GM13976 (cell line): ENCODE data around the gene NFKBIB.

ENCODE experiments used
- DNase-seq: peaks from one replicate; pipeline ENCODE4 v3.0.0; 2012; ENCODE audit warnings: low spot score
- in situ Hi-C: fragments of 300-500 bp; cut with MboI; formaldehyde crosslinking; loops from one replicate; pipeline ENCODE4 v1.12.0; 2022; ENCODE audit warnings: low sequenced_read_pairs, mixed read lengths, inconsistent platforms; ENCODE audit not compliant: unreplicated experiment
- TF ChIP-seq, protein P1 (sequence below): IDR thresholded peaks from 2 replicates; pipeline ENCODE4 v1.5.1; 2012; ENCODE audit warnings: borderline replicate concordance, mild to moderate bottlenecking; ENCODE audit not compliant: insufficient read depth; ENCODE audit errors: extremely low read depth, missing control alignments, control extremely low read depth

Gene NFKBIB, protein sequence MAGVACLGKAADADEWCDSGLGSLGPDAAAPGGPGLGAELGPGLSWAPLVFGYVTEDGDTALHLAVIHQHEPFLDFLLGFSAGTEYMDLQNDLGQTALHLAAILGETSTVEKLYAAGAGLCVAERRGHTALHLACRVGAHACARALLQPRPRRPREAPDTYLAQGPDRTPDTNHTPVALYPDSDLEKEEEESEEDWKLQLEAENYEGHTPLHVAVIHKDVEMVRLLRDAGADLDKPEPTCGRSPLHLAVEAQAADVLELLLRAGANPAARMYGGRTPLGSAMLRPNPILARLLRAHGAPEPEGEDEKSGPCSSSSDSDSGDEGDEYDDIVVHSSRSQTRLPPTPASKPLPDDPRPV

DNA sequence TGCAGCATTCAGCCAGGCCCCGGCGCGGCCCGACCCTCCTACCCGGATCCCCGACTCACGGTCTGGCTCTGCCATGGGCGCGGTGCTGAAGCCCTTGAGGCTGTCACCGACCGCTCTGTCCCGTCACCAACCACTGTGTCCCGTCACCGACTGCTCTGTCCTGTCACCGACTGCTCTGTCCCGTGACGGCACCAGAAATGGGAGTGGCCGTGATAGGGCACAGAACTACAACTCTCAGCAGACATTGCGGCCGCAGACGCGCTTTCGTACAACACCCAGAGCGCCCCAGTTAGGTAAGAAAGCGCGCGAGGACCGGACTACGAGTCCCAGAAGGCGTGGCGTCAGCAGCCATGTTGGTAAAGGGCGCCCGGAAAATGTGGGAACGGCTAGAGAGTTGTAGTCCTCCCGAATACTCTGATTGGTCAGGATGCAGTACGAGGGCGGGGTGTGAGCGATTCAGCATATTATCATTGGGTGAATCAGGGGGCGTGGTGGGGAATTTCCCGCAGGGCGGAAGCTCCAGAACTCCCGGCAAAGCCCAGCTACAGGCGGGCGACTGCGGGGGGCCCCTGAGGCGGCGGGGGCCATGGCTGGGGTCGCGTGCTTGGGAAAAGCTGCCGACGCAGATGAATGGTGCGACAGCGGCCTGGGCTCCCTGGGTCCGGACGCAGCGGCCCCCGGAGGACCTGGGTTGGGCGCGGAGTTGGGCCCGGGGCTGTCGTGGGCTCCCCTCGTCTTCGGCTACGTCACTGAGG is at the start of gene NFKBIB, which contains the start of gene SIRT2:
Gene NFKBIB (plus strand): TSS at position 523 of the 755 bp plus-strand sequence. CDS start 64 bp downstream, at position 587.
Gene SIRT2 (minus strand): TSS at position 172 of the 755 bp plus-strand sequence. CDS start 97 bp downstream, at position 75.
- TF ChIP-seq, protein P1, sequence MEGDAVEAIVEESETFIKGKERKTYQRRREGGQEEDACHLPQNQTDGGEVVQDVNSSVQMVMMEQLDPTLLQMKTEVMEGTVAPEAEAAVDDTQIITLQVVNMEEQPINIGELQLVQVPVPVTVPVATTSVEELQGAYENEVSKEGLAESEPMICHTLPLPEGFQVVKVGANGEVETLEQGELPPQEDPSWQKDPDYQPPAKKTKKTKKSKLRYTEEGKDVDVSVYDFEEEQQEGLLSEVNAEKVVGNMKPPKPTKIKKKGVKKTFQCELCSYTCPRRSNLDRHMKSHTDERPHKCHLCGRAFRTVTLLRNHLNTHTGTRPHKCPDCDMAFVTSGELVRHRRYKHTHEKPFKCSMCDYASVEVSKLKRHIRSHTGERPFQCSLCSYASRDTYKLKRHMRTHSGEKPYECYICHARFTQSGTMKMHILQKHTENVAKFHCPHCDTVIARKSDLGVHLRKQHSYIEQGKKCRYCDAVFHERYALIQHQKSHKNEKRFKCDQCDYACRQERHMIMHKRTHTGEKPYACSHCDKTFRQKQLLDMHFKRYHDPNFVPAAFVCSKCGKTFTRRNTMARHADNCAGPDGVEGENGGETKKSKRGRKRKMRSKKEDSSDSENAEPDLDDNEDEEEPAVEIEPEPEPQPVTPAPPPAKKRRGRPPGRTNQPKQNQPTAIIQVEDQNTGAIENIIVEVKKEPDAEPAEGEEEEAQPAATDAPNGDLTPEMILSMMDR: no peak
- in situ Hi-C loops: no loop called here

DNA sequence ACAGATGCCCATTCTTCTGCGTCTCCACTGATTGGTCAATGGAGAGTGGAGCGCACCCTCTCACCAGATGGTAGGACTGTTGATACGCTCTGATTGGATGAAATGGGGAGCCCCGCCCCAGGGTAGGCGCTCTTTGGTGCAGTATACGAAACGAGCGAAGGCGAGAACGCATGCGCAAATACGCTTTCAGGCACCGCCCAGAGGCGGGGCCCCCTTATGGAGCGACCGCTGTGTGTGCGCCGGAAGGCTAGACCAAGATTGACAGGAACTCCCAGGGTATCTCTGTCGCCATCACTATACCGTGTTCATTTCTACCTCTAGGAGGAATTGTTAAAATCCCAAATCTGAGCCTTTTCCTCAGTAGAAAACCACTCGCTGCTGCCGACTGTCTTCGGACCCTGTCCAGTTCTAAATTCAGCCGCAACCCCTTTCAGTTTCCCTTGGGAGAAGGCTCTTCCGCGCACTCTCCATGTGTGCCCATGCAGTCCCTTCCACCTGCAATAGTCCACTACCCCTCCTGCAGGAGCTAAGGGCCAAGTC is 49.3 kb upstream of the NFKBIB start:
- DNase-seq: peak; percentile 93
- in situ Hi-C loops: no loop called here
- TF ChIP-seq, protein P1: no peak

More for the DNA sequence above, at the start of gene NFKBIB, which contains the start of gene SIRT2:
- peak; percentile 99 for DNase-seq

DNA sequence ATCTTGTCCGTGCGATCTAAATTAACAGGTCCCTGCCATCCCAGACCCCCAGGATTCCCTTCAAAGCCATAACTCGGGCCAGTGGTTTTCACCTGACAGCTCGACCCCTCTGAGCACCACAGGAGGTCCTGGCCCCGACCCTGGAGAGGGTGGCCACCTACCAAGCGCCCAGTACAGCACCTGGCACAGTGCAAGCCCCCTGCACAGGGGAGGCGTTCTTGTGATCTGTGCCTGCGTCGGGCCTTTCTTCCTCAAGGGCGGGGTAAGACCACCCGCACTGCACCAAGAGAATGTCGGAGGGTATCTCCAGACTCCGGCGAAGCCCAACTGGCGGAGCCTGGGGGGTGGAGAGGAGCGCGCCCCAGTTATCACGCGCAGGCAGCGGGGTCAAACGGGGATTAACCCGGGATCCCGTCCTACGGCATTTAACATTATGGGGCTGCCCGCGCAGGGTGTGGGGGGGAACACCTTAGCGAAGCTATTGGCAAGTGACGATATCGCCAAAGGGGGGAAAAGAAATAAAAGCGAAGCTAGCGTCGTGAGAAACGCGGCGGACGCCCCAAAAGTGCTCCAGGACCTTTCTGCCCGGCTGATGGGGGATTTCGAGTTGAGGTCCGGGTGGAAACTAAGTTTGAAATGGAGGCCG is 48.7 kb upstream of the NFKBIB start:
- TF ChIP-seq, protein P1: no peak
- in situ Hi-C loops: no loop called here
- DNase-seq: no peak

DNA sequence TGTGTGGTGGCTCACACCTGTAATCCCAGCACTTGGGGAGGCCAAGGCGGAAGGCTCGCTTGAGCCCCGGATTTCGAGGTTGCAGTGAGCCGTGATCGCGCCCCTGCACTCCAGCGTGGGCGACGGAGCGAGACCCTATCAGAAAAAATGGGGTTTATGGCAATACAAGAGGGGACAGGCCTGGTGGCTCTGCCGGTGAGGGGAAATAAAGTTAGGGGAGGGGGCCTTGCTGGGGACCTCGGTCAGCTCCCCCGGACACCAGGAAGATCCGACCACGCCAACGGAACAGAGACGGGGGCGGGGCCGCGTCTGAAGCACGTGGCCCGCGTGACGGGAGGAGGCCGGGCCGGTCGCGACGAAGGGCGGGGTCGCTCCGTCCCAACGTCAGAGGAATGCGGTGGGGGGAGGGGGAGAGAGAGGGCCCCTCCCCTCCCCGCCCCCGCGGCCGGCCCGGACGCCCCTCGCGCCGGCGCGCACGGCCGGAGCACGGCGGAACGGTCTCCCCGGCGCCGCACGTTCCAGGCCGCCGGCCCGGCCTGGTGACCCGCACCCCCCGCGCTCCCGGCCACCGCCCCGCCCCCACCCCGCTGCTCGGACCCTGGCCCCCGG is 48.0 kb upstream of the NFKBIB start:
- peak; percentile 94 for DNase-seq
- TF ChIP-seq, protein P1: no peak
- in situ Hi-C loops: no loop called here

DNA sequence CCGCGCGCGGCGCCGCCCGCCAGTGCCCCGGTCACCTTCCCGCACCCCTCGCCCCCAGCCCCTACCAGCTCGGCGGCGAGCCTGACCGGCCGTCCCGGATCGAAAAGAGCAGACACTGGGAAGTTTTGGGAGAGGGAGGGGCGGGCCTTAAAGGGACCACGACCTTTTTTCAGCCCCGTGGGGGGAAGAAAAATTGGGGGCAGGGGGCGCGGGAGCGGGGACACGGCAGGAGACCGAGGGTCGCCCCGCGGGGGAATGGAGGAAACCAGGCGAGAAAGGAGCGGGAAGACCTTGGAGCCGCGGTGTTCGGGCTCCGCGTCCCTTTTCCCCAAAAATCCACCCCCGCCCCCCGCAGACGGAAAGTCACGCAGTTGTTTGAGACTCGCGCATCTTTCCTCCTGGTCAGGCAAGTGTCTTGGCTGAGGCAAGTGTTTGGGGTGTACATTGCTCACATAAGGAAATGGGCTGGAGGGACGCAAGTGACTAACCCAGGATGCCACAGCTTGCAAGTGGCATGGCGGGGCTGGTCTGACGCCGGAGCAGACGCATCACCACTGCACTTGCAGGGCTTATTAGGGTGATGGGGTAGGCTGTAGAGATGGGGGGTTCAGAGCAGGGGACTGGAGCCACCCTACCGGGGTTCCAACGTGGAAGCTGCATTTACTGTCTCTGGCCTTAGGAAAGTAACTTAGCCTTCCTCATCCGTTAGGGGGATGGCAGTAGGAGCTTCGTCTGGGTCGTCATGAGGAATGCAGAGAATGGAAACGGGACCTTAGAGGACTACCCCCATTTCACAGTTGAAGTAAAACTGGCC is 47.3 kb upstream of the NFKBIB start:
- in situ Hi-C loops: no loop called here
- DNase-seq: no peak
- TF ChIP-seq, protein P1: no peak
